AG04450 (cell line): ENCODE results near the gene KRT72. TPM values are rescaled to one million over a fixed set of nuclear protein-coding genes. Genes with fewer than 3 reads are reported as not detected.

Experiments
- CTCF ChIA-PET: fragments of 300-600, 350-600 bp; formaldehyde crosslinking; extraction: SDS; loops from one replicate; lab custom pipeline; 2022; ENCODE audit warnings: antibody characterized with exemption, inconsistent platforms; lab: Charles Lee
- POLR2A ChIA-PET: fragments of 350-600 bp; formaldehyde crosslinking; extraction: SDS; loops from one replicate; lab custom pipeline; 2021; ENCODE audit warnings: antibody characterized with exemption, inconsistent platforms; lab: Yijun Ruan, JAX
- DNase-seq: peaks from one replicate; pipeline ENCODE4 v3.0.0-alpha.2; 2011; ENCODE audit warnings: low read depth, low spot score
- H3K27ac ChIP-seq: one replicate; pipeline ENCODE4 v1.5.1; 2012; ENCODE audit warnings: low read depth, low read length, control low read depth
- H3K27me3 ChIP-seq: one replicate; pipeline ENCODE4 v1.6.0; 2012; ENCODE audit warnings: low read length; ENCODE audit not compliant: control insufficient read depth, insufficient read depth
- H3K4me3 ChIP-seq: 2 replicates; pipeline ENCODE4 v1.5.1; 2011; ENCODE audit warnings: mild to moderate bottlenecking, low read depth, low read length, control low read depth
- H3K9me3 ChIP-seq: 2 replicates; pipeline ENCODE4 v1.5.1; 2012; ENCODE audit warnings: low read length; ENCODE audit not compliant: control insufficient read depth, insufficient read depth
- polyA plus RNA-seq: library from polyadenylated mRNA; depleted of rRNA; stranded (reverse); fragments of >200 nt; gene quantifications from 2 replicates; pipeline ENCODE4 v1.2.3, GENCODE V29; 2011
- TF ChIP-seq, protein P1 (sequence below): IDR thresholded peaks from 2 replicates; pipeline ENCODE4 v1.5.1; 2011; ENCODE audit warnings: low read depth, low read length, control low read depth, inconsistent platforms

The KRT72 gene
- polyA plus RNA-seq, 1 experiment = not detected

DNA sequence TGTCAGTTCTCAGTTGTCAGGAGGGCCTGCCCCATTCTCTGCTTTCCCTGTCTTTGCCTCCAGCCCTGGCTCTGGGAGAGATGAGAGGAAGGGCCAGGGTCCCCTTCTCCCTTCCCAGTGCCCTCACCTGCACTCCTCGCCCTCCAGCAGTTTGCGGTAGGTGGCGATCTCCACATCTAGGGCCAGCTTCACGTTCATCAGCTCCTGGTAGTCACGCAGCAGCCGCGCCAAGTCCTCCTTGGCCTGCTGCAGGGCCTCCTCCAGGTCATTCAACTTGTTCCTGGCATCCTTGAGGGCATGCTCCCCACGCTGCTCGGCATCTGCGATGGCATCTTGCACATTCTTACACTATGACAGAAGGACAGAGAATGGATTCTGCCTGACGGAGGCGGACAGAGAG is 45.4 kb upstream of the KRT72 start:
- Histone ChIP-seq H3K9me3 (peaks cover under 1% of the 10 kb centered on the region; the same call in 1 of the 2 replicates), H3K4me3 (no peak overlapping the region), H3K27ac (no peak overlapping the region), H3K27me3 (peaks cover 18% of the 10 kb centered on the region)
- ChIA-PET POLR2A (no interaction called here), CTCF (no interaction called here)
- DNase-seq = no peak
- TF ChIP-seq, protein P1, sequence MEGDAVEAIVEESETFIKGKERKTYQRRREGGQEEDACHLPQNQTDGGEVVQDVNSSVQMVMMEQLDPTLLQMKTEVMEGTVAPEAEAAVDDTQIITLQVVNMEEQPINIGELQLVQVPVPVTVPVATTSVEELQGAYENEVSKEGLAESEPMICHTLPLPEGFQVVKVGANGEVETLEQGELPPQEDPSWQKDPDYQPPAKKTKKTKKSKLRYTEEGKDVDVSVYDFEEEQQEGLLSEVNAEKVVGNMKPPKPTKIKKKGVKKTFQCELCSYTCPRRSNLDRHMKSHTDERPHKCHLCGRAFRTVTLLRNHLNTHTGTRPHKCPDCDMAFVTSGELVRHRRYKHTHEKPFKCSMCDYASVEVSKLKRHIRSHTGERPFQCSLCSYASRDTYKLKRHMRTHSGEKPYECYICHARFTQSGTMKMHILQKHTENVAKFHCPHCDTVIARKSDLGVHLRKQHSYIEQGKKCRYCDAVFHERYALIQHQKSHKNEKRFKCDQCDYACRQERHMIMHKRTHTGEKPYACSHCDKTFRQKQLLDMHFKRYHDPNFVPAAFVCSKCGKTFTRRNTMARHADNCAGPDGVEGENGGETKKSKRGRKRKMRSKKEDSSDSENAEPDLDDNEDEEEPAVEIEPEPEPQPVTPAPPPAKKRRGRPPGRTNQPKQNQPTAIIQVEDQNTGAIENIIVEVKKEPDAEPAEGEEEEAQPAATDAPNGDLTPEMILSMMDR = no peak

- CTCF ChIA-PET = no interaction called here
- POLR2A ChIA-PET = no interaction called here
- TF ChIP-seq, protein P1 = no peak
- no peaks in the 10 kb centered on the region for H3K9me3 ChIP-seq
- H3K27ac ChIP-seq = no peak overlapping the region
- no peak for DNase-seq
- no peak overlapping the region for H3K4me3 ChIP-seq
- peaks cover 21% of the 10 kb centered on the region for H3K27me3 ChIP-seq
Observed at GRCh38 chr12:52645982-52646381, 44.7 kb upstream of the KRT72 start.

DNA sequence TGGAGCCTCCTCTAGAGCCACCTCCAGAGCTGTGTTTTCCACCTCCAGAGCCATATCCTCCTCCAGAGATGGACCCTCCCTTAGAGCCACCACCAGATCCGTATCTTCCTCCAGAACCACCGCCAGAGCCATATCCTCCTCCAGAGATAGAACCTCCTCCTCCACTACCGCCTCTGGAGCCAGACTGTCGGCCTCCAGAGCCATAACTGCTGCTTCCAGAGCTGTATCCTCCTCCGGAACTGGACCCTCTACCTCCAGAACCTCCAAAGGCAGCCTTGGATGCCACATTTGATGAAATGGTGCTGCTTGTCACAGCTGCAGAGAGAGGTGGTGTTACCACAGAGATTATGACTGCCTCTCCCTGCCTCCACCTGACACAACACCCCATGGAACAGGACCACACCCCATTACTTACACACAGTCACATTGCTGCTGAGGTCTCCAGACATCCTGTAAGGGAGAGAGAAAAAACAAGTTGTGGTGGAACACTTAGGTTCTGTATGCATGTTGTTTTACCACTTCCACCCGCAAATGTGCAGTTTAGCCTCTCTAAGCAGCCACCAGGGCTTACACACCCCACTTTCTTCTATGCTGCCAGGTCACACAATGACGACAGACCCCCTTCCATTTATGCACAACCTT is 44.0 kb upstream of the KRT72 start:
- DNase-seq = no peak
- Histone ChIP-seq H3K4me3 (no peak overlapping the region), H3K27me3 (peaks cover 18% of the 10 kb centered on the region), H3K27ac (no peak overlapping the region), H3K9me3 (no peaks in the 10 kb centered on the region)
- CTCF ChIA-PET = no interaction called here
- POLR2A ChIA-PET = no interaction called here
- TF ChIP-seq, protein P1 = no peak

DNA sequence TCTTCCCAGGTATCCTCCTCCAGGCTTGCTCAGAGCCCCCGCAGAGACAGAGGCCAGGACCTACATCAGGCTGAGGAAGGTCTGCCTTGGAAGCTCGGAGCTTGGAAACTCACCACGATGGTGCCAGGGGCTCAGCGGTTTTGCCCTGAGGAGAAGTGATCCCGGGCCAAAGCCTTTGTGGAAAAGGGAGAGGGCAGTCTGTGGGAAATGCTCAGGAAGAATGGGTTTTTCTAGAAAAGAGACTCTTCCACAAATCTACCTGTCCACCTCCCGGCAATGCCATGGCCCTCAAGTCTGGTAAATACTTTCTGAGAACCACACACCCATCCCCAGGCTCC is 42.8 kb upstream of the KRT72 start:
- no peaks in the 10 kb centered on the region for H3K9me3 ChIP-seq
- ChIA-PET CTCF (no interaction called here), POLR2A (no interaction called here)
- DNase-seq = no peak
- H3K4me3 ChIP-seq = no peak overlapping the region
- no peak overlapping the region for H3K27ac ChIP-seq
- TF ChIP-seq, protein P1 = no peak
- H3K27me3 ChIP-seq = peaks cover 18% of the 10 kb centered on the region

DNA sequence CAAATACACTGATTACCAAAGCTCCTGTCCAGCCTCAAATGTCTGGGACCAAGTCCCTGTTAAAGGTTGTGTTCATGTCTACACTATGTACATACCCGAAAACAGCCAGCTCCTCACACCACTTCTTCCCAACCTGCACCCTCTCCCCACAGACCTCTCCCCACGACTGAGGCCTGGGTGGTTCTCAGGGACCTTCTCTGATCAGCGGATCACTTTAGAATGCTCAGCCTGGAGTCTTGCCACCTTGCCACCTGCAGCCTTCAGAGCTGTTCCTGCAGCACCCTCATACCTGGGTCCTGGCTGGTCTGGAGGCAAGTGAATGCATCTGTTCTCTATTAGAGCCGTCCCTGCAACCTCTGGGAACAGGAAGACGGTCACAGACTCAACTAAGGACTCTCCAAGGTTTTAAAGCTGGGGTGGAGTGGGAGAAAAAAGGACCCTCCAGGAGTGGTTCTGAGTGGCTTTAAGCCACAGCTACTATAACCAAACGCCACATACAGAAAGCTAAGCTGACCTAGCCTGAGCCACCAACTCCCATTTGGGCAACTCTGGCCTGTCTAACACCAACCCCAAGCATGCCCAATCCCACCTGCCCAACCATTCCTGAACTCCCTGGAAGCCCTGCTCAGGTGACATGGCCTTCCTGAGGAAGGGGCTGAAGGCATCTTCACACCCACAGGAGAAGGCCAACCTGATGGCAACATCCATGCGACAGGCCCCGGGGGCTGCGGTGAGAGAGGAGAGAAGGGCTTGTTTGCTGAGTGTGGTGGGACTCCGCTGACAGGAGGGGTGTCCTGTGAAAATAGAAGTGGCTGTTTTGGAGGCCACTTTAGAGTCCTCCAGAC is 42.2 kb upstream of the KRT72 start:
- no peaks in the 10 kb centered on the region for H3K9me3 ChIP-seq
- ChIA-PET CTCF (no interaction called here), POLR2A (no interaction called here)
- H3K27ac ChIP-seq = no peak overlapping the region
- H3K27me3 ChIP-seq = peaks cover 14% of the 10 kb centered on the region
- H3K4me3 ChIP-seq = no peak overlapping the region
- TF ChIP-seq, protein P1 = no peak
- no peak for DNase-seq
